ENCODE measurements around the gene ADAMTS2. TPM values are rescaled to one million over a fixed set of nuclear protein-coding genes. Genes with fewer than 3 reads are reported as not detected.

Gene ADAMTS2
- total and polyA plus RNA-seq, 12 donors = 4.3 to 70.3 (median 22.4) TPM

DNA sequence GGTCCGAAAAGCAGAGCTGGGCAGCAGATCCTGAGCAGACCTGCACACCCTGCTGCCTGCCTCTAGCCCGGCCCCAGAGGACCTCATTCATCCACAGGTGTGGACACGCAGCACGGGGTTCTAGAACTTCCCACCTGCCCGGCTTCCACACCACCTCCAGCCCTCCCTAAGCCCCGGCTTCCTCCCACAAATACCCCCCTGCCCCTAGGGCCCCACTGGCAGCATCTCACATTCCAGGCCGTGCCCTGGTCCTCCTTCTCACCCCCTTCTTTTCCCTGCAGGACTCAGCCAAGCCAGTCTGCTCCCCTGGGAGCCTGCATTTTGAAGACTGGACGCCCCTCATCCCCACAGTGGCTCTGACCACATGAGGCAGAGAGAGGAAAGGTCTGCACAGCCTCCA, 138.9 kb downstream of the ADAMTS2 start:
- no peak for TF ChIP-seq CTCF (IDR thresholded peaks at IDR 0.05)
- no peak for TF ChIP-seq POLR2A (IDR thresholded peaks at IDR 0.05)
- intact Hi-C loops (cut with DNase I) = no loop called here
- no peak for DNase-seq
- no peaks in the 10 kb centered on the region for H3K9me3 ChIP-seq (replicated peaks in 1 of 3)
- no peaks in the 10 kb centered on the region for H3K36me3 ChIP-seq (replicated peaks in 1 of 2)
- no peaks in the 10 kb centered on the region for H3K27me3 ChIP-seq
- H3K4me3 ChIP-seq = no peak overlapping the region
- 77 to 82% (median 80%) methylated on average over 6 to 8 of the region's 8 CpGs for WGBS, 4 donors
- H3K4me1 ChIP-seq (replicated peaks in 1 of 2) = no peaks in the 10 kb centered on the region
- H3K27ac ChIP-seq = no peak overlapping the region

GRCh38 chr5:179205277-179205676, 140.0 kb downstream of the ADAMTS2 start:
- no peak for DNase-seq
- TF ChIP-seq CTCF (IDR thresholded peaks at IDR 0.05) (no peak), POLR2A (IDR thresholded peaks at IDR 0.05) (no peak)
- intact Hi-C loops (cut with DNase I) = no loop called here
- no peak overlapping the region for H3K27ac ChIP-seq
- H3K9me3 ChIP-seq (replicated peaks in 1 of 3) = no peaks in the 10 kb centered on the region
- 81 to 85% (median 82%) methylated on average over 12 of the region's 12 CpGs for WGBS, 4 donors
- H3K27me3 ChIP-seq = no peaks in the 10 kb centered on the region
- no peak overlapping the region for H3K4me3 ChIP-seq
- no peaks in the 10 kb centered on the region for H3K4me1 ChIP-seq (replicated peaks in 1 of 2)
- H3K36me3 ChIP-seq (replicated peaks in 1 of 2) = no peaks in the 10 kb centered on the region

DNA sequence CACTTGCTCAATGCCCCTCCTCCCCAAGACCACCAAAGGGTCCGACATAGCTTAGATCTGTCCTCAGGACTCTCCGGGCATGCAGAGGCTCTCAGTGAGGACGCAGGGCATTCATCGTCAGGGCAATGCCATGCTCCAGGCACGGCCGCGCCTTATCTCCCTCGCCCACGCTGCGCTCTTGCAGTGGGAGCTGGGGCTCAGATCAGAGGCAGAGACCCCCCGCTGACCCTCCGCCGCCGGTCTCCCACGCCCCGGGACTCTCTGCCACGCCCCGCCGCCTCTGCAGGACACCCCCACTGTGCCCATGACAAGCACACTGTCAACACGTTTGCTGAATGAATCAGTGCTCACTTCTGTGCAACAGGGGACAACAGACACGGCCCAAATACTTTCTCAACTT, 140.7 kb downstream of the ADAMTS2 start:
- Histone ChIP-seq H3K4me3 (no peak overlapping the region), H3K27me3 (no peaks in the 10 kb centered on the region), H3K36me3 (replicated peaks in 1 of 2) (no peaks in the 10 kb centered on the region), H3K27ac (no peak overlapping the region), H3K4me1 (replicated peaks in 1 of 2) (no peaks in the 10 kb centered on the region), H3K9me3 (replicated peaks in 1 of 3) (no peaks in the 10 kb centered on the region)
- no peak for DNase-seq
- TF ChIP-seq CTCF (IDR thresholded peaks at IDR 0.05) (no peak), POLR2A (IDR thresholded peaks at IDR 0.05) (no peak)
- intact Hi-C loops (cut with DNase I) = no loop called here
- 74 to 84% (median 81%) methylated on average over 11 to 21 of the region's 21 CpGs for WGBS, 4 donors

GRCh38 chr5:179203248-179203647, 142.0 kb downstream of the ADAMTS2 start:
- 76 to 85% (median 79%) methylated on average over 5 to 9 of the region's 9 CpGs for WGBS, 4 donors
- Histone ChIP-seq H3K36me3 (replicated peaks in 1 of 2) (no peaks in the 10 kb centered on the region), H3K4me1 (replicated peaks in 1 of 2) (no peaks in the 10 kb centered on the region), H3K27me3 (no peaks in the 10 kb centered on the region), H3K9me3 (replicated peaks in 1 of 3) (no peaks in the 10 kb centered on the region), H3K27ac (no peak overlapping the region), H3K4me3 (no peak overlapping the region)
- TF ChIP-seq POLR2A (IDR thresholded peaks at IDR 0.05) (no peak), CTCF (IDR thresholded peaks at IDR 0.05) (no peak)
- DNase-seq = no peak
- intact Hi-C loops (cut with DNase I) = no loop called here
